Inferior parietal cortex (tissue), 1 donor: ENCODE data around the gene NAT10.

ENCODE experiments used
- DNase-seq: peaks from one replicate; pipeline ENCODE4 v3.0.0-alpha.2; 2016; ENCODE audit errors: extremely low spot score

NAT10 gene

GRCh38 chr11:34149274-34149673 lies 43.8 kb downstream of the NAT10 start:
- no peak for DNase-seq

- DNase-seq, result no peak
These were observed 44.4 kb downstream of the NAT10 start for GRCh38 chr11:34149786-34150185.

DNA sequence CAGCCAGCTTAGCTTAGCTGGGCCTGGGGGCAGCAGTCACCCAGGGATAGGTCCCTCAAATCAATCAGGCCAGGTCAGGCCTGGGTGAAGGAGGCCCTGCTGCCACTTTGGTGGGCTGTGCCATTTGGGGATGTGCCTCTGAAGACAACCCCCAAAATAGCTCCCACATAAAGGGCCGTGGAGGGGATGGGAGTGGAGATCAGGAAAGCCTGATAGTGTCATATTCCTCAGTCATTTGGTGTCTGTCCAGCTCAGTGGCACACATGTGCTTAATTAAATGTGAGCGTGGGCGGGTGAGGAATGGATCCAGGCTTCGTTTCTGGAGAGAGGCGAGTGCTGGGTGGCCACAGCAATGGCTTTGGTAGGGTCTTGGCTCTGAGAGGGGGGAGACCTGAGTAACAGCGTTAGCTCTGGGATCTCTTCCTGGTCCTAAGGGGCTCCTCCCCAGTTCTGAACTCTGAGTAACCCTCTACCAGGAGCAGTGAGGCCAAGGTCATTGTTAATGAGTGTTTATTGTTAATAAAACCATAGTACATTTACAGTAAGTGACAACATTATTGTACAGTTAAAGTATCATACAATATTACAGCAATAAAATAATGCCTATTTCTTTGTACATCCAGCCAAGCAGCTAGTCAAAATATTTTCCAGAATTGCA lies 45.2 kb downstream of the NAT10 start:
- DNase-seq, result no peak

GRCh38 chr11:34151166-34151565 lies 45.7 kb downstream of the NAT10 start:
- no peak for DNase-seq

DNA sequence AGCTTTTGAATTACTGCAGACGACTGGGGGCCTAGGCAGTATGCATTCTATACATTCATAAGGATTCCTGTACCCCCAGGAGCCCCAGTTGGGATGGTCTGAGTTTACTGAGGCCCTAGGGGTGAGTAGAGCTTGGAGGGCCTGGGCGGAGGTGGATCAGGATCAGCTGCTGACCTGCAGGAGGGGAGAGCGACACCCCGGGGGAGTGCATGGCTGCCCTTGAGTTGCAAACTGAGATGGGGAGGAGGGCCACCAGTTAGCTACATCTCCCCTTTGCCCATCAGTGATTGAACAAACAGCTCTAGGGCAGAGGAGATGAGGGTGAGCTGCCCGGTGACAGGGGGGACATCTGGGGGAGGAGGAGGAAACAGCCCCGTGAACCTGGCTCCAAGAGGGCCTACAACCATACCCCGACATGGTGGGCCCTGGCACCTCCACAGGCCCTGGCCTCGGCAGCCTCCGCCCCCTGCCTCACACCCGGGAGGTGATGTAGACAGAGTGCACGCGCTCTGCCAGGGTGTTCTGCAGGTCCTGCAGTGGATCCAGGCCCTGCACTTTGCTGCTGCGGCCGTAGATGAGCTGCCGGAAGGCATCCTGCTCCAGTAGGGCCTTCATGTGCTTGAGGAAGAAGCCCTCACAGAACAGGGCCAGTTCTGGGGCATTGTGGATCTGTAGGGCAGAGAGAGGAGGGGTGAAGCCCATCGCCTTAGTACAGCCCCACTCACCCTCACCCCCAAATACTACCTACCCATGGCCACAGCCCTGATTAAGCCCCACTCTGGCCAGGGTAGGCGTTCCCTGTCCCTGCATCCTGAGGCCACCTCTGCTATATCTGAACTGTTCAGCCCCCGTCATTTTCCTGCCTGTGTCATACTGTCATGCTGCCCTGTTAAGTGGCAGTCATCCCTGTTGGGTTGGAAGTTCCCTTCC lies 46.8 kb downstream of the NAT10 start:
- DNase-seq, result no peak

- no peak for DNase-seq
These were observed 48.8 kb downstream of the NAT10 start for GRCh38 chr11:34154059-34154875.

- DNase-seq, result no peak
These were observed 49.8 kb downstream of the NAT10 start for GRCh38 chr11:34155057-34155756.

DNA sequence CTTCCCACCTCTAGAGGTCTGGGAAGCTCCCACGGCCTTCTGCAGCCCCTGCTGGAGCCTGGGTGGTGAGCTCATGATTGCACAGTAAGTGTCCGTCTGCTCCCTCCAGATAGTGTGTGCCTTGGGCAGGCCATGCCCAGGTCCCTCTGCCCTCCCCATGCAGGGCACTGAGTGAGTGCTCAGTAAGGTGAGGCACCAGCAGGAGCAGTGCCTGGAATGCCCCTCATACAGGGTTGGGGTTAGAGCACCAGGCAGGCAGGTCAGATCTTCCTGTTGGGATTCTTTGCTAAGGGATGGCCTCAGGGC lies 50.3 kb downstream of the NAT10 start:
- no peak for DNase-seq

GRCh38 chr11:34157163-34157562 lies 51.7 kb downstream of the NAT10 start:
- DNase-seq, result no peak

DNA sequence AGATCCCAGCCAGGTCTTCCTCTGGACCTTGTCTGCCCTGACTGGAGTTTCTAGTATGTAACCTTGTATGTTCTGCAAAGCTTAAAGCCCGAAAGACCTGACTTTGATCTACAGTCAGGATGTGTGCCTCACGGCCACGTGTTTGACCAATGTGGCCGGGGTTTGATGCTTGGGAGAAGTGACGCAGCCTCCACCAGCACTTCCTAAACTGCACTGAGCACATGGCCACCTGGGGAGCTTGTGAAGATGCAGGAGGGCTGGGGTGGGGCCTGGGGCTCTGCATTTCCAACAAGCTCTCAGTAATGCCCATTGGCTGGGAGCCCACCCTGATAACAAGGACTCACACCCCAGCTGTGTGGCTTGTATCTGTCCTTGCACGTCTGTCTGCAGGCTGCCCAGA lies 53.2 kb downstream of the NAT10 start:
- no peak for DNase-seq

GRCh38 chr11:34160049-34160721 lies 54.8 kb downstream of the NAT10 start:
- DNase-seq, result no peak

- DNase-seq, result no peak
These were observed 55.4 kb downstream of the NAT10 start for GRCh38 chr11:34160791-34161190.

DNA sequence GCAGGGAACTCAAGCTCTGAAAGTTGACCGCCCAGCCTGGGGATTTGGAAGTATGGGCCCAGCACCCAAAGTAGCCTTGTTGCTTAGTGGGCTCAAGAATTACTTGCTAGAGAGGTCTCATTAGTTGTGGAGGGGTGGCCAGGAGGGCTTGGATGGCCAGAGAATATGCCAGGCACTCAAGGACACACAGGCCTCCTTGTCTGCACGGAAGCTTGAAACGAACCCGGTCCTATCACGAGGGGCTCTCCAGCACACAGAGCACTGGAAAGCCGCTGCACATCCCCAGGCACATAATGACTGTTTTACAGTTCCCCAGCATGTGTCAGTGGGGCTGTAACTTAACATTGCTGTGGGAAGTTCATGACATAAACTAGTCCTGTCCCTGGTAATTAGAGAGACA lies 55.9 kb downstream of the NAT10 start:
- no peak for DNase-seq

DNA sequence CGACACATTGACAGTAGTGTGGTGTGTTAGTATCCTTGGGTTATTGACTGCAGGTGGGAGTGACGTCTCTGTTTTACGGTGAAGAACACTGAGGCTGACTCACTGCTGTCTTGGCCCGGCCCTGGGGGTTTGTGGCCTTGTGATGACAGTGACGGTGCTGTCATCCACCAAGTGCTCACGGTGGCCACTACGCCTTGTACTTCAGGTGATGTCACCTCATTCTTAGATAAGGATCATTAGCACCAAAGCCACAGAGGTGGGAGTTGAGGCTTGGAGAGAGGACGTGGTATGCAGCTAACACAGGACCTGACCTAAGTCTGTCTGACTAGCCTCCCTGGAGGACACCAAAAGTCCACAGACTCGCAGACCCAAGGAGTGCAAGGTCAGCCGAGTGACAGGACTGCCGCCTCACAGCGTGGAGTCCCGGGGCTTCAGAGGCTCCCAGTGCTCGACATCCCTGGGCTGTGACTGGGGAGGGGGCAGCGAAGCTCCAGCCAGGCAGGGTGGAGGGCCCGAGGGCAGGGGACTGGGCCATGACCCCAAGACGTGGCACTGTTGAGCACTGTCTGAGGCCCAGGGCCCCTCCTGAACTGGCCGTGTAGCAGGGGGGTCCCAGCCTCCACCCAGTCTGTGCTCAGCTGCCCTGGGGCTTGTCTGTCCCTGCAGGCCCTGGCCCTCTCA lies 56.5 kb downstream of the NAT10 start:
- no peak for DNase-seq

DNA sequence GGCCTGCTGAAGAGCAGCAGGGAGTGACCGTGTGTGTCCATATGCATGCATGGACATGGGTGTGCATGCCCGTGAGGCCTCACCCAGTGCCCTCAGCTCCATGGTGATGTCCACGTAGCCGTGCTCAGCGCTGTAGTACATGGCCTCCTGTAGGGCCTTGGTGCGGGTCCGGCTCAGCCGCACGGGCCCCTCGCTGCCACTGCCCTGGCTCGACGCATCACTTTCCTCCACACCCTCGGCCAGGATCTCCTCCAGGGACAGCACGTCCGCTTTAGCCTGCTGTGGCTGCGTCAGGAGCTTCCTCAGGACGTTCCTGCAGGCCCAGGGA lies 57.0 kb downstream of the NAT10 start:
- no peak for DNase-seq

- DNase-seq, result no peak
These were observed 57.4 kb downstream of the NAT10 start for GRCh38 chr11:34162856-34163255.

DNA sequence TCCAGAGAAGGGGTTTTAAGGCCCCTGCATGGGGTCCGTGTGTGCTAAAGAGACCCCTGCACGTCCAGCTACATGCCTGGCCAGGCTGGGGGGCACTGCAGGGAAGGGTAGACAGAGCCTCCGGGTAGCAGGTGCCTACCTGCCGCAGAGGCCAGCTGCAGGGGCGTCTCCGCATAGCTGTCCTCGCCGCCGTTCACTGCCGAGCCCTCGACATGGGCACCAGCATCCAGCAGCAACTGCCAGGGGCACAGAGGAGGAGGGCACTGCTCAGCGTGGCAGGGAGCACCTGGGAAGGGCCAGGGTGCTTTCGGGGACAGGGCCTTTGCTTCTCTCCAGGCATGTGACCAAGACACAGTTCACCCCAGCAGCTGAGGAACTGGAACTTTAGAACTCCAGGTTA lies 59.7 kb downstream of the NAT10 start:
- DNase-seq, result no peak

DNA sequence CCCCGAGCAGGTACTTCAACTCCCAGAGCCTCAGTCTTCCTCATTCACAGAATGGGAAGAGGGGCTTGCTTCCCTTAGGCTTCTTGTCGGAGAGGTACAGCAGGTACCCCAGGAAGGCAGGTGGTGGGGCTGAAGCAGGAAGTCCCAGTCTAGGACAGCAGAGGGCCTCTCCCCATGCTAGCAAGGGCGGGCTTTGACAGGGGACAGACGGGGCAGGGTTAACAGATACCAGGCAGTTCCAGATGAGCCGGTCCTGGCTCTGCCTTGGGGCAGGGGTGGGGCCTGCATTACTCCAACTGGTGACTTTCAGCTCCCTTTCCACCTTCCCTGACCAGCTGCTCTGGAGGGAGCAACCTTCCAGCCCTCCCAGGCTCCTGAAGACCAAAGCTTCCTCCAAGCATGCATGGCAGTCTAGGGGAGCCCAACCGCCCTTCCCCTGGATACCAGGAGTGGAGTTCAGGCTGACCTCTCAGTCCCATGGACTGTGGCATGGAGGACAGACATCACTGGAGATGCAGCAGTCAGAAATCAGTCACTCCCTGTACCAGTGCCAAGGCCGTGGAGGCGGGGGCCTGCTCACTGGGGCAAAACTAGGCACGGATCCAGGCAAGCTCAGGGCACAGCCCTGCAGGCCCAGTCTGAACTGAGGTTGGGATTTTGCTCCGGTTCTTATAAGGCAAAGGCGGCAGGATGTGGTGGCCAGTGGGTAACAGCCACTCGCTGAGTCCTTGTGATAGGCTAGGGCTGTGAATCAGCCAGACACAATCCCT lies 60.5 kb downstream of the NAT10 start:
- DNase-seq, result no peak

DNA sequence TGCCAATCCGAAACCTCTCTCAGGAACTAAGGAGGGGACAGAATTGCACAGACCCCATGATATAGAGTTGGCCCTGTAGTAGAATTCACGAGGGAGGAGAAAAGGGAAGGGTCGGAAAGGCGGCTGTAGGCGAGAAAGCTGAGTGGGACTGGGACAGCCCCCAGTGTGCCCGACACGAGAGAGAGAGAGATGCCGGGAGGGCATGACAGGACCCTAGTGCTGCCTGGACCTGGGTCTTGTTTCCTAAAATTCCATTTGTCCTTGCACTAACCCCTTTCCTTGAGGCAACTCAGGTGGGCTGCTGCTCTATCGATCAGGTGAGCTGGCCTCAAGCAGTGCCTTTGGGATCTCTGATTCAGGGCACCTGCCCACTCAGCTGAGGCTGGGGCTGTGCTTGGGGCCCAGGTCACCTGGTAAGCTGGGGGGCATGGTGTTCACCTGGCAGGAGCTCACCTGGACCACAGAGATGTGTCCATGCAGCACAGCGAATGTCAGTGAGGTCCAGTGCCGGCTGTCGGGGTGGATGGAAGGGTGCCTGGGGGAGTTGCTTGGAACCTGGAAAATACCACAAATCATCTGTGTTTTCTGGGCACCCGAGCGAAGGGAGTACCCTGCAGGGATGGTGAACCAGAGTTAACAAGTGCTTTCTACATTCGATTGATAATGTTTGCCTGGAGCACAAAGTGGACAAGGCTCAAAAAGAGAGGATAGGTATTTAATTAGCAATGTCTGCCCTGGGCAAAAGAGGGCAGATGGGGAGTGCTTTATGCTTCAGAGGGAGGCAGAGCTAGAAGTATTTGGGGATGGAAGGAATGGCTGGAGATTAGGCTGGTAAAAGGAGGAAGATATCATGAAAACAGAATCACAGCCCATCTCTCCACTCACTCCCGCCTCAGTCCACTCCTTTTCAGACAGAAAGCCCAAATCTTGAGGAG lies 61.6 kb downstream of the NAT10 start:
- no peak for DNase-seq
